HG02588 (cell line): ENCODE results near the gene ANKS1B.
"Not testable (repeated sequence)": the region's sequence is repeated elsewhere in the genome, so short reads cannot be mapped to it uniquely, and the experiment has no call there.

ENCODE experiments used
- ATAC-seq: cut with Tn5 transposase; IDR thresholded peaks from one replicate; pipeline ENCODE4 v1.9.1; 2021; ENCODE audit warnings: mild to moderate bottlenecking, moderate library complexity; ENCODE audit not compliant: unreplicated experiment

The ANKS1B gene

DNA sequence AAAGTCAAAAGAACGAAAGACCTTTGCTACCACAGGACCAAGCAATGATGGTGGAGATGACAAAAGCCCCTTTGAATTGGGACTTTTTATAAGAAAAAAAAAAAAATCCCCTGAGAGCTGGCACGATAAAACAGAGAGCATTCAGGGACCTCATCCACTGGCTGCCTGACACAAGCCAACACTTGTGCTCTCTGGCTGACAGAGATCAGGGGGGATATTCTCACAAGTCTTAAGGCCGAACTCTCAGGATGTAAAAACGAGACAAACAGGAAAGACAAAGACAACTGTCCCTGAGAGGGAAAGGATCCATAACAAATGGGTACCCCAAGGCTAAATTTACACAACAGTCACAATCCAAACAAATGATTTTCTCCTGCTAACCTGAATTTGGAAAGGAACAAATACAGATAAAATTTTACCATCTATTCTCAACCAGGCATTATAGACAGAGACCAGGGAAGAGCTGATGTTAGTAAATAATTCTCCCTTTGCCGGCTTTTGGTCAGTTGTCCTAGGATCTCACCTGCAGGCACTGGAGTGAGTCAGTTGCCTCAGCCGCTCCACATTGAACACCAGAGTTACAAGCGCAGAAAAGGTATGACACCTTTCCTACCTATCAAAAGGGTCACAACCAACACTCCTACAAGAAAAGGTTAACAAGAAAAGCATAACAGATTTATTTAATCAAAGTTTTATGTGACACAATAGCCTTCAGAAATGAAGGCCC is 375.1 kb downstream of the ANKS1B start:
- ATAC-seq: no peak

DNA sequence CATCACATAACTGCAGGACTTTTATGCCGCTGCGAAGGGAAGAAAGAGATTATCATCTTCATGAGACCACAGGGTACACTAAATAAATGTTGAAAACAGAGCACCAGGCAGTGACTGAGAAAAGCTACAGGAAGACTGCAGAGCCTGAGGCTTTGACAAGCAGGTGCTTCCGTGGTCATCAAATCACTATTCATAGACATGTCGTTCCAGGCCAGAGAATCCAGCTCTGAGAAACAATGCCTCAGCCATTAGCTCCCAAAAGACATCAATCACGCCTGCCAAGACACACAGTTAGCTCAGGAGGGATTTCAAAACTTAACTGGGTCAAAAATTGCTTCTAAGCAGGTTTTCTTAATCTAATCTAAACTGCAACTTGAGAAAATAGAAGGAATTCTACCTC is 384.3 kb downstream of the ANKS1B start:
- peak; percentile 92 for ATAC-seq

DNA sequence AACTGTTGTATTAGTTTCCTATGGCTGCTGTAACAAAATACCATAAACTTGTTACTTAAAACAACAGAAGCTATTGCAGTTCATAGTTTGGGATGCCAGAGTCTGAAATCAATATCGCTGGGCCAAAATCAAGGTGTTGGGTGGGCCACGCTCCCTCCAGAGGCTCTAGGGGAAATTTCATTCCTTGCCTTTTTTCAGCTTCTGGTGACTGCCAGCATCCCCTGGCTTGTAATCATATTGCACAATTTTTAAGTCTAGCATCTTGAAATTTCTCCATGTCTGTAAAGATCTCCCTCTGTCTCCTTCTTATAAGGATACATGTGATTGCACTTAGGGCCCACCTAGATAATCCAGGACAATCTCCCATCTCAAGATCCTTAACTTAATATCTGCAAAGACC is 386.0 kb downstream of the ANKS1B start:
- no peak for ATAC-seq

DNA sequence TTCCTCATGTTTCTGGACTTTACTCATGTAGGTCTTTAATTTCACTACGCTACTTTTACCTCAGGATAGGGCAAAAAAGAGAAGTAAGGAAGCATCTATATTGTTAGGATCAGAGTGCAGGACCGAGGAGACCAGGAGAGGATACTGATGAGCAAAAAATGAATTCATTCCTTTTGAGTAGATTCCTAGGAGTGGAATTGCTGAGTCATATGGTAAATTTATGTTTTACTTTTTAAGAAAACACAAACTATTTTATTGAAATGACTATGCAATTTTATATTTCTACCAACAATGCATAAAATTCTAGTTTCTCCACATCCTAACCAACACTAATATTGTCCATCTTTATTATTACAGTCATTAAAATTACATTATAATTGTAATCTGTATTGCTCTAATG is 388.0 kb downstream of the ANKS1B start:
- ATAC-seq: no peak

DNA sequence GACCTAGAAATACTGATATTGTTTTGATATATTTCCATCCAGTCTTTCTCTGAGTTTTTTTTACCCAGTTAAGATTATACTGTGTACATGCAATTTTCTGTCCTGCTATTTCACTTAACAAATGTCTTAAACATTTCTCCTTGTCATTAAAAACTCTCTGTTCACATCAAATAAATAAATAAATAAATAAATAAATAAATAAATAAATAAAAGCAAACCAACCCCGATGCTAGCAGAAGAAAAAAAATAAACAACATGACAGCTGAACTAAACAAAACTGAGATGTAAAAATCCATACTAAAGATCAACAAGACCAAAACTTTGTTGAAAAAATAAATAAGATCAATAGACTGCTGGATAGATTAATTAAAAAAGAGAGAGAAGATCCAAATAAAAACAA is 407.6 kb downstream of the ANKS1B start:
- not testable (repeated sequence) for ATAC-seq

DNA sequence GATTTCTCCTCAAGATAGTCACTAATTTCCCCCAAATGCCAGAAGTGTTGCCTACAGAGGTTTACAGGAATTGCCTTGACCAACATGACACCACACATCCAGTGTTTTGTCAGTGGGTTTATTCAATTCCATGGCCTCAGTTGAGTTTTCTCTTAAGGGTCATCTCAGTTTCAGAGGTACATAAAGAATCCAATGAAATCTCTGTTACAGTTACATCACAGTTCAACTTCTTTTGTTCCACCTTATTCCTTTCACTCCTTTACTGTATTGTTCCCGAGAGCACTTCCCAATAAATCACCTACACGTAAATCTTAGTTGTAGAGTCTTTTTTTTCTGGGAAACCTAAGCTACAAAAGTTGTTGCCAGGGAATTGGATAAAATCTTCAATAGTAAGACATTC is 410.8 kb downstream of the ANKS1B start:
- no peak for ATAC-seq

DNA sequence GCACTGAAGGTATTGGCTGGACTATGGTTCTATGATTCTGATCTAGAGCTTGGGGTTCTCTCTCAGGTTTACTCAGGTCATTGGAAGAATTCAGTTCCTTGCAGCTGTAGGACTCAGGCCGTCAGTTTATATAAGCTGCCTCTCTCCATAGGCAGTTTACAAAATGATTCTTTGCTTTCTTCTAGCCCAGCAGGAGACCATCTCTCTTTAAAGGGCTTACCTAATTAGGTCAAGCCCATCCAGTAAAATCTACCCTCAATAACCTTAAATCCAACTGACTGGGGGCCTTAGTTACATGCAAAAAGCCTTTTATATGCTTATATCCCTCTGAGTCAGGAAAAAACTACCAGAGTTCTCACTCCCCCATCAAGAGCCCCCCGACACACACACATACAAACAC is 417.7 kb downstream of the ANKS1B start:
- ATAC-seq: no peak

DNA sequence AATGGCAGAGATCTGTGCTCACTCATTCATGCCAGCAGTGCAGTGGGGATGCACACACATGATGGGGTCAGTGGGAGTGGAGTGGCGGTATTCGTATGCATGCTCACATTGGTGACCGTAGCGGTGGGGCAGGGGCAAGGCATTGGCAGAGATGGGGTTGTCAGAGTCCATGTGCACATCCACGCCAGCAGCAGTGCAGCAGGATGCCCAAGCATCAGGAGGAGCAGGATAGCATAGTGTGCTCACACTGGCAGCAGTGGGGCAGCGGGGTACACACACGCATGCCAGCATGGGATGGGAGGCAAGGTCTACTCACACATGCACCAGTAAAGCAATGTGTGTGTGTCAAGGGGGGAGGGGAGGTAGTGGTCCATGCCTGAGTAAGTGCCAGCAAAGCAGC is 426.6 kb downstream of the ANKS1B start:
- no peak for ATAC-seq

DNA sequence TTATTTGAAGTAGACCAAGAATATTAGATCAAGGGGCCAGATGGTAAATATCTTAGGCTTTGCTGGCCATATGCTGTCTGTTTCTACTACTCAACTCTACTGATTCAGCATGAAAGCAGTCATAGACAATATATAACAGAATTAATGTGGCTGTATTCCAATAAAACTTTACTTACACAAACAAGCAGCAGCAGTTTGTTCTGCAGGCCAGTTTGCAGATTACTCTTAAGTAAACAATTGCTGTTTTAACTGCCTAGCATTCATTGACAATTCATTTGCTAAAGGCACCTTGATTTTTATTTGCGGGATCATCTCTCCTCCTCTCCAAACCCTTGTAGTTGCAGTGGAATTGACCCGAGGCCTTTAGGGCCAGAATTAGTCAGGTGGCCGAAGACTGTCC is 431.3 kb downstream of the ANKS1B start:
- ATAC-seq: no peak

DNA sequence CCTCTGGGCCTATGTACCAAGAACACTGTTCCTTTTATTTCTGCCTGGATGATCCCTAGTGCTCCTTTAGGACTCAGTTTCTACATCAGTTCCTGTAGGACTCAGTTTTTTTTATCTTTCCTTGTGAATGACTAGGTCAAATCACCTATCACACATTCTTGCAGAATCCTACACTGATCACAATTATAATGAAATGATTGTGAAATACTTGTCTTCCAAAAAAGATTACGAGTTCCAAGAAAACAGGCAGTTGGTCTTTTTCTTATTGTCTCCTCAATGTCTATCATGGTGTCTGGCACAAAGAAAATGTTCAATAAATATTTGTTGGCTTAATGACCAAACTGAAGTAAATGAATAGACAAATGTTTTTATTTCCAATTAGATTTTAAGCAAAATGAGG is 432.7 kb downstream of the ANKS1B start:
- ATAC-seq: no peak

DNA sequence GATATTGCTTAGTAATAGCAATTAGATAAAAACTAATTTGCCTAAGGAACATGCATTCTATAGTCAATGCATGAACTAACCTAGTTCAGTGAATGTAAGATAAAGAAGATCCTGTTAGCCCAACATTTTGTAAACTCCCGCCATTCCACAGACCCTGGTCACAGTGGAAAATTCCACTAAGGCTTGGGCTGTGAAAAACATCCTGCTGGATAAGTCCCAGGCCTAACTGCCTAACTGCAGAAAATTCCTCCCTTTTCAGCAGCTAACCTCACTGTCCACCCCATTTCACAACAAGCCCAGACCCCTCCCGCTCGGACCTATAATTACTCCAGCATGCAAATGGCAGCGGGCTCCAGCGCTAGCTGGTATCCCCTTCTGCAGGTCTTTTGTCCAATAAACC is 435.1 kb downstream of the ANKS1B start:
- ATAC-seq: no peak

DNA sequence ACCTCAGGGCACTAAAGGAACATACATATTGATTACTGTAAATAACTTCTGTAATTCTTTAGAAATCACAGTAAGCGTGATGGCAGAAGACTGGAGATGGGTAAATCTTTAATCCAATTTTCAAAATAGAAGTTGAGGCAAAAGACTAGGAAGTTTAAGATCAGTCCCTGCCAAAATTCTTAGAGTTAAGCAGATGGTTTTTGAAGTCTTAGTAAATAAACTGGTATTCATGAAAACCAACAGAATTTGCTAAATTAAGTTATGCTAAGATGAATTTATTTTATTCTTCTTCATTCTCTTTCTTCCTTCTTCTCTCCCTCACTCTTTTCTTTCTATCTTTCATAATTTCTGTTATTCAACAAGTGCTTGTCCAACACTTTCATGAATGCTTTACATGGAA is 435.5 kb downstream of the ANKS1B start:
- no peak for ATAC-seq

DNA sequence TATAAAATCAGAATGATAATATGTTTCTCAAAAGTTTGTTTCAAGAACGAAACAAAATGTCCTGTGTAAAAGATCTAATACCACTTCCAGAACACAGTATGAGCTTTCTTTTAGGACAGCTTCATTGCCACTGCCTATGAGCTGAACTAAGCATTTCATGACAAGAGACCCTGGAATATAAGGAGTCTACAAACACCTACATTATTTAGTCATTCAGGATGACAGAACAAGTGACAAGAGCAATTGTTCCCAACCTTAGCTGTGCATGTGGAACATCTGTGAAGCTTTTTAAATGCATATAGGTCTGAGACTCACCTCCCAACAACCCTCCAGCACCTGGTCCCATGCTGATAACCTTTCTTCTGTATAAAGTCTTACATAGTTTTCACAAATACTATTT is 440.3 kb downstream of the ANKS1B start:
- ATAC-seq: no peak

DNA sequence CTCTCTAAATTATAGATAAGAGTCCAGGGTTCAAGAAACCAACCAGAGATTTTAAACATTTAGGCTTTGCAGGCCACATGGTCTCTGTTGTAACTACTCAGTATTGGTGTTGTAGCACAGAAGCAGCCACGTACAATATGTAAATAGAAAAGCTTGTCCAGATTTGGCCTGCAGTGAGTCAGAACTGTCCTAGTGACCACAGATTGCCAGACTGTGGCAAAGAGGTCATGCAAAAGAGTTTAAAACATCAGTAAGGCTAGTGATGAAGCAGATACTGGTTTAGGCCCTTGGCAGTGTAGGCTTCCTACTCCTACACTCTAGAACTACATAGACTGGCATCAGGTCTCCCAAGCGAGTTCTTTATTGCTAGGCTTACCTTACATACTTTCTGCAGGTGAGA is 454.8 kb downstream of the ANKS1B start:
- ATAC-seq: peak; percentile 98

DNA sequence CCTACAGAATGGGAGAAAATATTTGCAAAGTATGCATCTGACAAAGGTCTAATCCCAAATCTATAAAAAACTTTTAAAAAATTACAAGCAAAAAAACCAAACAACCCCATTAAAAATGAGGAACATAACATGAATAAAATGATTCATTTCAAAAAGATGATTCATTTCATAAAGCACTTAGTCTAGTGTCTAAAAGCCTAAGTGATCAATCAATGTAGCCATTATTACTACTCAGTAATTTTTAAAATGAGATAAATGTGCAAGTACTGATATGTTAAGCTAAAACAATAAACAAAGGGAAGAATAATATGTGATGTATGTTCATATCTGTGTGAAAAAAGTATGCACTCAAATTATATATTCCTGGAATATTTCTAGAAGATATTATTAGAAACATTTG is 456.3 kb downstream of the ANKS1B start:
- no peak for ATAC-seq

DNA sequence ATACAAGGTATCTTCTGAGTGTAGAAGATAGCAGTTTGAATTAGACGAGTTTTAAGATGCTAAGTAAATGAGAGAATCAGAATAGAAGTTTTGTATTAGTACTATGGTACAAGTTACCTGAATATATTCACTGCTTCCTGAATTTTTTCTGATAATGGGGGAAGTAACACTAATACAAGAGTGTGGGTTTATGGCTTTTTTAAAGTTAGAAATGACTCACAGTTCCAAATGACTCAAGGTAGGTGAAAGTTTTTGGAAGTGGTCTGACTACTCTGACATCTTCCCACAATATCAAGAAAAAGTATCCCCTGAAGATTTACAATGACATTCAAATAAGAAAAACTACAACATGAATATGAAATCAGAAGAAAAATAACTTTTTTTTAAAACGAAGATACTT is 460.9 kb downstream of the ANKS1B start:
- ATAC-seq: no peak

DNA sequence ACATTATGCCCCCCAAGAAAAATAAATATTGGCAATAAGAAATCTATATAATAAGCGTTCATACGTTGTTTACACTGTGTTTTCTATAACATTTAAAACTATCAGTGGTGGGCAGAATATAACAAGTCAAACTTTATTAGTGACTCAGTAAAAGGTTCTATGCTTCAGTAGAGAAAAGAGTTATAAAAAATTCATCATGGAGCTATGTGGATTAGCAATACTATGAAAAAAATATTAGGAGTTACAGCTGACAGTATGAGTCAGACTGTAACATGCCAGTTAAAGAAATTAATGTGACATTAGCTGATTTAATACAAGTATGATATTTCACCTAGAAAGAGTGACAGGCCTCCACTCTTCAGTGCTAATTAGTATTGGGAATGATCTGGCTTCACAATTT is 462.3 kb downstream of the ANKS1B start:
- no peak for ATAC-seq

DNA sequence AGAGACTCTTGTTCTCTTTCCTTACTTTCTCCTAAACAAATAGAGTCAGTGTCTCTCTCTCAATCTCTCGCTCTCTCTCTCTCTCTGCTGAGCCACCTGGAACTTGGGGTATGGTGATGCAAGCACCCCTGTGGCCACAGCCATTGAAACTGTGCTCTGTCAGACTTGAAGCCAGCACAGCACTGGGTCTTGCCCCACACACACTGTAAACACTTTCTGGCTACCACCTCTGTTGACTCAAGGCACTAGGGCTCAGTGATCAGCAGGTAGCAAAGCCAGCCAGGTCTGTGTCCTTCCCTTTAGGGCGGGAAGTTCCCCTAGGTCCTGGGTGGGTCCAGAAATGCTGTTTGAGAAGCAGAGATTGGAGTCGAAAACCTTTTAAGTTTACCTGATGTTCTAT is 463.1 kb downstream of the ANKS1B start:
- ATAC-seq: peak; percentile 51

DNA sequence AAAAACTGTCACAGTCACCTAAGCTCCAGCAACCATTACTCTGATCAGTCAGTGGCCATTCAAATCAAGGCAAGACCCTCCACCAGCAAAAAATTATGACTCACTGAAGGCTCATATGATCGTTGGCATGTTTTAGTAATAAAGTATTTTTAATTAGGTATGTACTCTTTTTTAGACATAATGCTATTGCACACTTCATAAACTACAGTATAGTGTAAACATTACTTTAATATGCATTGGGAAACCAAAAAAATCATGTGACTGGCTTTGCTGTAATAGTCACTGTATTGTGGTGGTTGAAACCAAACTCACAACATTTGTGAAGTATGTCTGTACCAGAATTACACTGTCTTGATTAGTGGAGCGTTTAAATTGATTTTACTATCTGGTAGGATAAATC is 471.7 kb downstream of the ANKS1B start:
- ATAC-seq: no peak

DNA sequence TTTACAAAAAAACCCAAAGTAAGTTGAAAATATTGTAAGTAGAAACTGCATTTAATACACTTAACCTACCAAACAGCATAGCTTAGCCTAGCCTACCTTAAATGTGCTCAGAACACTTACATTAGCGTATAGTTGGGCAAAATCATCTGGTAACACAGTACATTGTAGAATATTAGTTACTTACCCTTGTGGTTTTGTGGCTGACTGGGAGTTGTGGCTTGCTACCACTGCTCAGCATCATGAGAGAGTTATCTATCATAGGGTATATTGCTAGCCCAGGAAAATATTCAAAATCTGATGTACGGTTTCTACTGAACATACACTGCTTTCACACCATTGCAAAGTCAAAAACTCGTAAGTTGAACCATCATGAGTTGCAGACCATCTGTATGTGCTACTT is 478.9 kb downstream of the ANKS1B start:
- ATAC-seq: no peak

DNA sequence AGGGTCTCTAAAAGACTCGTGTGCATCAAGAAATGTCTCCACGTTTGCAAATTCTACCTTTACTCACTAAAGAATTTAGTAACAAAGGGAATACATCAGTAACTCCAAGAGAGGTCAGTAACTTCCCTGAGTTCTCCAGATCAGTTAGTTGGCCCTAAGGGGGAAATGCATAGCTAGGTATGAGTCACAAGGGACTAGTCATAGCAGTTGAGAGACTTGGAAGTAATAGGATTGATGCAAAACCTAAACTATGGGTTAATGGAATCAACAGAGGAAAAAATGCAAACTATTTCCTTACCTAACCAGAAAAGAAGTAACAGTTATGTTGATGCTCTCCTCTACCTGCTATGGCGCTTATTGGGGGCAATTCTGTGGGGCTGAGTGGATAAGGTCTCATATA is 486.0 kb downstream of the ANKS1B start:
- ATAC-seq: no peak

DNA sequence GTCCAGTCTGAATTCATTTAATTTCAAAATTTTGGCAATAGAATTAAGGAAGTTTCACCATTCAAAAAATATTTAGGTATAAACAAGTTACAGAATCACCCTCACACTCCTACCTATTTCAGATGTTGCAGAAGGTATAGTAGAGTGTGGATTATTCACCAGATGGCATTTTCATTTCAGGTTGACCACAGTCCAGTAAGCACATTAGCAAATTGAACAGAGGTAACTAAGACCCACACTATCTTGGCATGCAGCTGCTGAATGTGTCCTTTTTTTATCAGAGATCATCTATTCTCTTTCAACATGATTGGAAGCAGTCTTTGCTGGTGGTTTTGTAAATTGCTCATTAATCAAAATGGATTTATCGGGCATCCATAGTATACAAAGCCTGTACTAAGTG is 488.9 kb downstream of the ANKS1B start:
- ATAC-seq: no peak

DNA sequence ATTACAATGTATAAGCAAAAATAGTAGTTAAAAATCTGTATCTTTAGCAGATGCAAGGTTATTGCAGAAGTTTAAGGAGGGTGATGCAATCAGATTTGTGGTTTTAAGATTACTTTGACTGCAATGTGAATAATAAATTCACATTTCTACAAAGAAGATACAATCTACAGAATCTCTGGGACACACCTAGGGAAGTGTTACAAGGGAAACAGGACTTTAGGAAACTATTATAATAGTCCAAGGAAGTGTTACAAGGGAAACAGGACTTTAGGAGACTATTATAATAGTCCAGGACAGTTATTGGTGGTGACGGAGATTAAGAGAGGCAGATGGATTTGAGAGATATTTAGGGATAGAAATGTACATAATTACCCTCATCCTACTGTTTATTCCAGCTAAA is 491.5 kb downstream of the ANKS1B start:
- no peak for ATAC-seq
